ENCODE results near the gene LPCAT2.

DNA sequence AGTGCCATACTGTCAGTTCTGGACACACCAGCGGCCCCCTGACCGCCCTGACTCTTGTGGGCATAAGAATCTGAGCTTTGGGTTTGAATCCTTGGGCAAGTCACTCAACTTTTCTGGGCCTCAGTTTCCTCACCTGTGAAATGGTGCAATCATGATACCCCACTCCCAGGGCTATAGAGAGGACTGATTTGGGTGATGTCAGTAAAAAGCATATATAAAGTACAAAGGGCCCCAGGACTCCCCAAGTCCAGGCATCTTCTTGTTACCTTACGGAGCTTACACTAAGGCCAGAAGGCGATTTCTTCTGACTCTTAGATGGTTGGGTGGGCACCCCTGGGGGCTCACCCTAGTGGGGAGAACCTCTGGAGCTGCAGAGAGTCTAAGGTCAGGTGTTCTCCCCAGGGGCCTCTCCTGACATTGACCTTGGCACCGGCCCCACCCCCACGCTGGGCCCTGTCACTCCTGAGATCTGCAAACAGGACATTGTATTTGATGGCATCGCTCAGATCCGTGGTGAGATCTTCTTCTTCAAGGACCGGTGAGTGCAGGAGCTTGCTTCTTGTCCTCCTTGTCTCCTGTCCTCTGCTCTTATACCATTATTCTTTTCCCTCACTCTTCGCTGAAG lies 16.0 kb upstream of the LPCAT2 start:
- TF ChIP-seq, protein P1, sequence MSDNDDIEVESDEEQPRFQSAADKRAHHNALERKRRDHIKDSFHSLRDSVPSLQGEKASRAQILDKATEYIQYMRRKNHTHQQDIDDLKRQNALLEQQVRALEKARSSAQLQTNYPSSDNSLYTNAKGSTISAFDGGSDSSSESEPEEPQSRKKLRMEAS (IDR thresholded peaks at IDR 0.05), result no peak
- TF ChIP-seq TAF1 (IDR thresholded peaks at IDR 0.05; ENCODE audit: low read depth) (no peak), CREB1 (IDR thresholded peaks at IDR 0.05; ENCODE audit: low read depth) (no peak), RAD21 (IDR thresholded peaks at IDR 0.05; ENCODE audit: low read depth) (no peak), ZBTB7A (IDR thresholded peaks at IDR 0.05; ENCODE audit: low read depth) (no peak), EP300 (IDR thresholded peaks at IDR 0.05; ENCODE audit: borderline replicate concordance) (no peak), TEAD4 (IDR thresholded peaks at IDR 0.05) (no peak)
- TF ChIP-seq, protein P2, sequence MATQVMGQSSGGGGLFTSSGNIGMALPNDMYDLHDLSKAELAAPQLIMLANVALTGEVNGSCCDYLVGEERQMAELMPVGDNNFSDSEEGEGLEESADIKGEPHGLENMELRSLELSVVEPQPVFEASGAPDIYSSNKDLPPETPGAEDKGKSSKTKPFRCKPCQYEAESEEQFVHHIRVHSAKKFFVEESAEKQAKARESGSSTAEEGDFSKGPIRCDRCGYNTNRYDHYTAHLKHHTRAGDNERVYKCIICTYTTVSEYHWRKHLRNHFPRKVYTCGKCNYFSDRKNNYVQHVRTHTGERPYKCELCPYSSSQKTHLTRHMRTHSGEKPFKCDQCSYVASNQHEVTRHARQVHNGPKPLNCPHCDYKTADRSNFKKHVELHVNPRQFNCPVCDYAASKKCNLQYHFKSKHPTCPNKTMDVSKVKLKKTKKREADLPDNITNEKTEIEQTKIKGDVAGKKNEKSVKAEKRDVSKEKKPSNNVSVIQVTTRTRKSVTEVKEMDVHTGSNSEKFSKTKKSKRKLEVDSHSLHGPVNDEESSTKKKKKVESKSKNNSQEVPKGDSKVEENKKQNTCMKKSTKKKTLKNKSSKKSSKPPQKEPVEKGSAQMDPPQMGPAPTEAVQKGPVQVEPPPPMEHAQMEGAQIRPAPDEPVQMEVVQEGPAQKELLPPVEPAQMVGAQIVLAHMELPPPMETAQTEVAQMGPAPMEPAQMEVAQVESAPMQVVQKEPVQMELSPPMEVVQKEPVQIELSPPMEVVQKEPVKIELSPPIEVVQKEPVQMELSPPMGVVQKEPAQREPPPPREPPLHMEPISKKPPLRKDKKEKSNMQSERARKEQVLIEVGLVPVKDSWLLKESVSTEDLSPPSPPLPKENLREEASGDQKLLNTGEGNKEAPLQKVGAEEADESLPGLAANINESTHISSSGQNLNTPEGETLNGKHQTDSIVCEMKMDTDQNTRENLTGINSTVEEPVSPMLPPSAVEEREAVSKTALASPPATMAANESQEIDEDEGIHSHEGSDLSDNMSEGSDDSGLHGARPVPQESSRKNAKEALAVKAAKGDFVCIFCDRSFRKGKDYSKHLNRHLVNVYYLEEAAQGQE (IDR thresholded peaks at IDR 0.05; ENCODE audit: low read depth), result no peak
